ENCODE data around the gene TMED9.

TMED9 gene

GRCh38 chr5:177578316-177578715 is 13.7 kb upstream of the TMED9 start:
- ATAC-seq: no peak

GRCh38 chr5:177588413-177588909 is 3.5 kb upstream of the TMED9 start:
- ATAC-seq (peak; percentile 4), DNase-seq (no peak)

More at GRCh38 chr5:177578316-177578715, 13.7 kb upstream of the TMED9 start:
- no peak for DNase-seq

- ATAC-seq (no peak), DNase-seq (no peak)
Measured at GRCh38 chr5:177590406-177590805, 1.6 kb upstream of the TMED9 start.

GRCh38 chr5:177591690-177592009 is 353 bp upstream of the TMED9 start:
- ATAC-seq: no peak

GRCh38 chr5:177592905-177593304 is 902 bp downstream of the TMED9 start:
- no peak for ATAC-seq
- no peak for DNase-seq

More at GRCh38 chr5:177591690-177592009, 353 bp upstream of the TMED9 start:
- no peak for DNase-seq

- no peak for ATAC-seq
- DNase-seq: no peak
Measured at GRCh38 chr5:177593511-177593910, 1.5 kb downstream of the TMED9 start.

GRCh38 chr5:177594071-177594470 is 2.1 kb downstream of the TMED9 start:
- DNase-seq: no peak
- no peak for ATAC-seq

- ATAC-seq: no peak
- no peak for DNase-seq
Measured at GRCh38 chr5:177595026-177595585, 3.1 kb downstream of the TMED9 start.

- no peak for DNase-seq
Measured at GRCh38 chr5:177595991-177596774, 4.2 kb downstream of the TMED9 start.

GRCh38 chr5:177596775-177597238 is 4.8 kb downstream of the TMED9 start:
- ATAC-seq: no peak
- DNase-seq: no peak

More at GRCh38 chr5:177595991-177596774, 4.2 kb downstream of the TMED9 start:
- ATAC-seq: no peak

GRCh38 chr5:177598477-177598876 is 6.5 kb downstream of the TMED9 start:
- ATAC-seq: no peak
- DNase-seq: no peak

GRCh38 chr5:177599731-177600507 is 7.9 kb downstream of the TMED9 start, which contains the start of gene B4GALT7:
B4GALT7 (plus strand) TSS chr5:177600132; CDS start chr5:177600211, 79 bp downstream.
- ATAC-seq: peak; percentile 93

GRCh38 chr5:177600508-177601018 is 8.6 kb downstream of the TMED9 start:
- DNase-seq: no peak
- peak; percentile 0 for ATAC-seq

More at GRCh38 chr5:177599731-177600507, 7.9 kb downstream of the TMED9 start, which contains the start of gene B4GALT7:
- DNase-seq: peak; percentile 94

- DNase-seq (no peak), ATAC-seq (no peak)
Measured at GRCh38 chr5:177601126-177601525, 9.1 kb downstream of the TMED9 start.

GRCh38 chr5:177601577-177602457 is 9.8 kb downstream of the TMED9 start:
- no peak for ATAC-seq
- DNase-seq: no peak

GRCh38 chr5:177602458-177602830 is 10.4 kb downstream of the TMED9 start:
- DNase-seq (no peak), ATAC-seq (no peak)

- ATAC-seq: no peak
- DNase-seq: no peak
Measured at GRCh38 chr5:177603631-177604030, 11.6 kb downstream of the TMED9 start.

- DNase-seq: no peak
- ATAC-seq: no peak
Measured at GRCh38 chr5:177604116-177604521, 12.1 kb downstream of the TMED9 start.

- DNase-seq: no peak
- no peak for ATAC-seq
Measured at GRCh38 chr5:177604656-177605055, 12.7 kb downstream of the TMED9 start.

- ATAC-seq (no peak), DNase-seq (no peak)
Measured at GRCh38 chr5:177605078-177605477, 13.1 kb downstream of the TMED9 start.

- ATAC-seq (no peak), DNase-seq (no peak)
Measured at GRCh38 chr5:177605667-177606066, 13.7 kb downstream of the TMED9 start.
